HepG2 (cell line): Measurements from ENCODE around the gene RAC2. TPM values are rescaled to one million over a fixed set of nuclear protein-coding genes. Genes with fewer than 3 reads are reported as not detected.
A peak's percentile ranks its signal among the peaks of the same experiment; 100 is the strongest.

ENCODE experiments used
- ARID4A ChIP-seq: sonication (generic); formaldehyde crosslinking; IDR thresholded peaks from 2 replicates; pipeline ENCODE4 v1.5.0; 2020; ENCODE audit warnings: mild to moderate bottlenecking, missing genetic modification reagents, borderline replicate concordance
- ARID5B ChIP-seq: IDR thresholded peaks from 2 replicates; pipeline ENCODE4 v1.4.0; 2020; ENCODE audit warnings: mild to moderate bottlenecking, missing genetic modification reagents
- FOXA1 ChIP-seq, 2 experiments: fragments of 450-650 bp in 1 of 2; sonication (generic) in 1 of 2; formaldehyde crosslinking in 1 of 2; IDR thresholded peaks; 2 replicates each; pipeline versions ENCODE4 v1.4.0 to v1.6.1; 2016 to 2020; ENCODE audit warnings: missing genetic modification reagents in 1 of 2
- GATAD2A ChIP-seq: IDR thresholded peaks from 2 replicates; pipeline ENCODE4 v1.6.1; 2016
- KDM5B ChIP-seq: sonication (generic); formaldehyde crosslinking; IDR thresholded peaks from 2 replicates; pipeline ENCODE4 v1.4.0; 2020; ENCODE audit warnings: missing genetic modification reagents, mild to moderate bottlenecking, borderline replicate concordance
- MAFG ChIP-seq: sonication (generic); formaldehyde crosslinking; IDR thresholded peaks from 2 replicates; pipeline ENCODE4 v1.5.1; 2020; ENCODE audit warnings: mild to moderate bottlenecking, missing genetic modification reagents
- NFE2L1 ChIP-seq: sonication (generic); formaldehyde crosslinking; IDR thresholded peaks from 2 replicates; pipeline ENCODE4 v1.4.0; 2020; ENCODE audit warnings: missing genetic modification reagents, mild to moderate bottlenecking, borderline replicate concordance
- REPIN1 ChIP-seq: sonication (generic); formaldehyde crosslinking; IDR thresholded peaks from 2 replicates; pipeline ENCODE4 v1.8.0; 2022; ENCODE audit warnings: missing genetic modification reagents, low read depth, mild to moderate bottlenecking, borderline replicate concordance
- REXO4 ChIP-seq: sonication (generic); formaldehyde crosslinking; IDR thresholded peaks from 2 replicates; pipeline ENCODE4 v1.8.0; 2022; ENCODE audit warnings: missing genetic modification reagents, mild to moderate bottlenecking, borderline replicate concordance
- SP1 ChIP-seq, 2 experiments: fragments of 450-650 bp in 1 of 2; sonication (generic) in 1 of 2; formaldehyde crosslinking in 1 of 2; IDR thresholded peaks; 2 replicates each; pipeline versions ENCODE4 v1.4.0 to v1.6.1; 2016 to 2020; ENCODE audit warnings: missing genetic modification reagents in 1 of 2
- SP5 ChIP-seq: IDR thresholded peaks from 2 replicates; pipeline ENCODE4 v1.6.1; 2016; ENCODE audit warnings: low read depth, borderline replicate concordance
- SRSF4 ChIP-seq: fragments of 200-400 bp; formaldehyde crosslinking; IDR thresholded peaks from one replicate; pipeline ENCODE4 v1.6.1; 2018; ENCODE audit warnings: mild to moderate bottlenecking, low read depth, low read length, moderate library complexity; ENCODE audit not compliant: poor library complexity, severe bottlenecking
- ZBTB33 ChIP-seq: sonication (generic); formaldehyde crosslinking; IDR thresholded peaks from 2 replicates; pipeline ENCODE4 v1.4.0; 2020; ENCODE audit warnings: missing genetic modification reagents
- ZBTB7B ChIP-seq: sonication (generic); formaldehyde crosslinking; IDR thresholded peaks from 2 replicates; pipeline ENCODE4 v1.4.0; 2020; ENCODE audit warnings: missing genetic modification reagents
- ZNF17 ChIP-seq: sonication (generic); formaldehyde crosslinking; IDR thresholded peaks from 2 replicates; pipeline ENCODE4 v1.5.0; 2020; ENCODE audit warnings: mild to moderate bottlenecking, missing genetic modification reagents
- ZNF558 ChIP-seq: sonication (generic); formaldehyde crosslinking; IDR thresholded peaks from 2 replicates; pipeline ENCODE4 v1.9.0; 2022; ENCODE audit warnings: mild to moderate bottlenecking, missing genetic modification reagents, borderline replicate concordance
- ZNF562 ChIP-seq: sonication (generic); formaldehyde crosslinking; IDR thresholded peaks from 2 replicates; pipeline ENCODE4 v1.8.0; 2022; ENCODE audit warnings: missing genetic modification reagents, borderline replicate concordance
- ZNF775 ChIP-seq: sonication (generic); formaldehyde crosslinking; IDR thresholded peaks from 2 replicates; pipeline ENCODE4 v1.4.0; 2020; ENCODE audit warnings: missing genetic modification reagents, mild to moderate bottlenecking, moderate library complexity, borderline replicate concordance
- ZNF879 ChIP-seq: sonication (generic); formaldehyde crosslinking; IDR thresholded peaks from 2 replicates; pipeline ENCODE4 v1.8.1; 2023; ENCODE audit warnings: missing genetic modification reagents
- polyA plus RNA-seq, 8 experiments: library from polyadenylated mRNA; depleted of rRNA in 3 of 8; stranded (reverse) in 7 of 8; unstranded in 1 of 8; fragments of >200 nt; fragmentation: Illumina TruSeq in 4 of 8; extraction: Trizol in 4 of 8; gene quantifications; 2 replicates each; pipeline versions ENCODE4 v1.2.1 to v1.2.3, GENCODE V29; 2011 to 2016; ENCODE audit warnings: low read depth in 4 of 8, missing spikeins in 1 of 8, mixed read lengths in 1 of 8; ENCODE audit not compliant: insufficient read depth in 1 of 8
- total RNA-seq, 5 experiments: library from RNA; depleted of rRNA; stranded (reverse); fragments of >200 nt; fragmentation: Illumina TruSeq; extraction: Trizol; gene quantifications; 2 replicates each; pipeline ENCODE4 v1.2.3, GENCODE V29; 2016; ENCODE audit warnings: low read depth in 1 of 5

RAC2 gene
- total and polyA plus RNA-seq, 2 of the 13 experiments (the other 11 are each of a cell fraction or from before 2014, with no cell fraction given) = 0.73 TPM; not detected in 1

- TF ChIP-seq ARID4A = peak; percentile 65
- TF ChIP-seq MAFG (CRISPR knock-in tag) = no peak
- no peak for TF ChIP-seq SP1 (IDR thresholded peaks at IDR 0.05)
- no peak for TF ChIP-seq SP1 (CRISPR knock-in tag; IDR thresholded peaks at IDR 0.05)
- 0 out of 2 replicates have a peak, but pooled peaks have one; percentile 19 for TF ChIP-seq ZBTB7B (CRISPR knock-in tag)
- peak; percentile 44; the same call in 1 of the 2 replicates for TF ChIP-seq REPIN1 (CRISPR knock-in tag)
- peak; percentile 89 for TF ChIP-seq ZNF879 (CRISPR knock-in tag)
- TF ChIP-seq ARID5B = no peak
- TF ChIP-seq ZNF17 = 0 out of 2 replicates have a peak, but pooled peaks have one; percentile 30
- TF ChIP-seq KDM5B (CRISPR knock-in tag) = no peak
- peak; percentile 59; the same call in 1 of the 2 replicates for TF ChIP-seq SP5 (CRISPR knock-in tag)
- no peak for TF ChIP-seq FOXA1 (IDR thresholded peaks at IDR 0.05)
- TF ChIP-seq FOXA1 (CRISPR knock-in tag; IDR thresholded peaks at IDR 0.05) = no peak
- no peak for TF ChIP-seq NFE2L1 (CRISPR knock-in tag)
- TF ChIP-seq ZBTB33 (CRISPR knock-in tag) = no peak
- TF ChIP-seq ZNF558 (CRISPR knock-in tag) = peak; percentile 97; the same call in 1 of the 2 replicates
- no peak for TF ChIP-seq ZNF562 (CRISPR knock-in tag)
- TF ChIP-seq GATAD2A (CRISPR knock-in tag) = no peak; the same call in none of the 2 replicates
- TF ChIP-seq ZNF775 (CRISPR knock-in tag) = 0 out of 2 replicates have a peak, but pooled peaks have one; percentile 41
- TF ChIP-seq REXO4 (CRISPR knock-in tag) = no peak
- no peak for TF ChIP-seq SRSF4
These were observed 44.8 kb downstream of the RAC2 start (continued) for GRCh38 chr22:37199103-37199759.
